ENCODE results near the gene APOL2. TPM values are rescaled to one million over a fixed set of nuclear protein-coding genes. Genes with fewer than 3 reads are reported as not detected.

APOL2 gene
- polyA plus RNA-seq, 1 donor from 2014 or later, result not detected

DNA sequence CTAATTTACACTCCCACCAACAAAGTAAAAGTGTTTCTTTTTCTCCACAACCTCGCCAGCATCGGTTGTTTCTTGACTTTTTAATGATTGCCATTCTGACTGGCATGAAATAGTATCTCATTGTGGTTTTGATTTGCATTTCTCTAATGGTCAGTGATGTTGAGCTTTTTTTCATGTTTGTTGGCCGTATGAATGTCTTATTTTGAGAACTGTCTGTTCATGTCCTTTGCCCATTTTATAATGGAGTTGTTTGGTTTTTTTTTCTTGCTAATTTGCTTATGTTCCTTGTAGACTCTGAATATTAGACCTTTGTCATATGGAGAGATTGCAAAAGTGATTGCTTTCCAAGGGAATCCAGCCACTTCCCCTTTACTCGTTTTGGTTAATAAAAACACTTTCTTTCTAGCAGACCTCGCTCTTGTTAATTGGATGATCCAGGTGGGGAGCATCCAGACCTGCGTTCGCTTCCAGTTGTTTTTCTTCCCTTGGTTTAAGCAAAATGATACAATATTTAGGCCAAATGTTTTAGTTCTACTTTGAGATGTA lies 20.6 kb downstream of the APOL2 start:
- Histone ChIP-seq H3K4me2 (ENCODE audit: low read length) (no peak overlapping the region), H3K4me3 (ENCODE audit: low read length) (no peak overlapping the region), H3K27me3 (ENCODE audit: insufficient read depth, low read depth, low read length) (no peaks in the 10 kb centered on the region), H3K79me2 (replicated peaks; ENCODE audit: insufficient read depth, low read length) (no peaks in the 10 kb centered on the region), H3F3A (ENCODE audit: insufficient read depth, low read length, poor library complexity, severe bottlenecking) (no peaks in the 10 kb centered on the region), H3K9ac (ENCODE audit: low read length) (no peak overlapping the region), H3K36me3 (ENCODE audit: insufficient read depth, low read length) (no peaks in the 10 kb centered on the region), H3K27ac (ENCODE audit: low read length) (no peak overlapping the region), H3K9me3 (ENCODE audit: low read length) (no peaks in the 10 kb centered on the region), H3K9me2 (ENCODE audit: insufficient read depth, low read length) (no peaks in the 10 kb centered on the region), H4K20me1 (ENCODE audit: insufficient read depth) (no peaks in the 10 kb centered on the region), H2AFZ (ENCODE audit: low read depth, low read length) (no peak overlapping the region)
- TF ChIP-seq, protein P1, sequence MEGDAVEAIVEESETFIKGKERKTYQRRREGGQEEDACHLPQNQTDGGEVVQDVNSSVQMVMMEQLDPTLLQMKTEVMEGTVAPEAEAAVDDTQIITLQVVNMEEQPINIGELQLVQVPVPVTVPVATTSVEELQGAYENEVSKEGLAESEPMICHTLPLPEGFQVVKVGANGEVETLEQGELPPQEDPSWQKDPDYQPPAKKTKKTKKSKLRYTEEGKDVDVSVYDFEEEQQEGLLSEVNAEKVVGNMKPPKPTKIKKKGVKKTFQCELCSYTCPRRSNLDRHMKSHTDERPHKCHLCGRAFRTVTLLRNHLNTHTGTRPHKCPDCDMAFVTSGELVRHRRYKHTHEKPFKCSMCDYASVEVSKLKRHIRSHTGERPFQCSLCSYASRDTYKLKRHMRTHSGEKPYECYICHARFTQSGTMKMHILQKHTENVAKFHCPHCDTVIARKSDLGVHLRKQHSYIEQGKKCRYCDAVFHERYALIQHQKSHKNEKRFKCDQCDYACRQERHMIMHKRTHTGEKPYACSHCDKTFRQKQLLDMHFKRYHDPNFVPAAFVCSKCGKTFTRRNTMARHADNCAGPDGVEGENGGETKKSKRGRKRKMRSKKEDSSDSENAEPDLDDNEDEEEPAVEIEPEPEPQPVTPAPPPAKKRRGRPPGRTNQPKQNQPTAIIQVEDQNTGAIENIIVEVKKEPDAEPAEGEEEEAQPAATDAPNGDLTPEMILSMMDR (IDR thresholded peaks at IDR 0.05; ENCODE audit: poor library complexity, severe bottlenecking), result no peak
- no peak for TF ChIP-seq POLR2AphosphoS5 (IDR thresholded peaks at IDR 0.05)
- TF ChIP-seq RAD21 (conservative IDR thresholded peaks at IDR 0.05), result no peak
- TF ChIP-seq EP300 (conservative IDR thresholded peaks at IDR 0.05; ENCODE audit: poor library complexity, severe bottlenecking), result no peak
- TF ChIP-seq, protein P2, sequence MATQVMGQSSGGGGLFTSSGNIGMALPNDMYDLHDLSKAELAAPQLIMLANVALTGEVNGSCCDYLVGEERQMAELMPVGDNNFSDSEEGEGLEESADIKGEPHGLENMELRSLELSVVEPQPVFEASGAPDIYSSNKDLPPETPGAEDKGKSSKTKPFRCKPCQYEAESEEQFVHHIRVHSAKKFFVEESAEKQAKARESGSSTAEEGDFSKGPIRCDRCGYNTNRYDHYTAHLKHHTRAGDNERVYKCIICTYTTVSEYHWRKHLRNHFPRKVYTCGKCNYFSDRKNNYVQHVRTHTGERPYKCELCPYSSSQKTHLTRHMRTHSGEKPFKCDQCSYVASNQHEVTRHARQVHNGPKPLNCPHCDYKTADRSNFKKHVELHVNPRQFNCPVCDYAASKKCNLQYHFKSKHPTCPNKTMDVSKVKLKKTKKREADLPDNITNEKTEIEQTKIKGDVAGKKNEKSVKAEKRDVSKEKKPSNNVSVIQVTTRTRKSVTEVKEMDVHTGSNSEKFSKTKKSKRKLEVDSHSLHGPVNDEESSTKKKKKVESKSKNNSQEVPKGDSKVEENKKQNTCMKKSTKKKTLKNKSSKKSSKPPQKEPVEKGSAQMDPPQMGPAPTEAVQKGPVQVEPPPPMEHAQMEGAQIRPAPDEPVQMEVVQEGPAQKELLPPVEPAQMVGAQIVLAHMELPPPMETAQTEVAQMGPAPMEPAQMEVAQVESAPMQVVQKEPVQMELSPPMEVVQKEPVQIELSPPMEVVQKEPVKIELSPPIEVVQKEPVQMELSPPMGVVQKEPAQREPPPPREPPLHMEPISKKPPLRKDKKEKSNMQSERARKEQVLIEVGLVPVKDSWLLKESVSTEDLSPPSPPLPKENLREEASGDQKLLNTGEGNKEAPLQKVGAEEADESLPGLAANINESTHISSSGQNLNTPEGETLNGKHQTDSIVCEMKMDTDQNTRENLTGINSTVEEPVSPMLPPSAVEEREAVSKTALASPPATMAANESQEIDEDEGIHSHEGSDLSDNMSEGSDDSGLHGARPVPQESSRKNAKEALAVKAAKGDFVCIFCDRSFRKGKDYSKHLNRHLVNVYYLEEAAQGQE (IDR thresholded peaks at IDR 0.05; ENCODE audit: borderline replicate concordance), result no peak
- no peak for TF ChIP-seq TAF1 (IDR thresholded peaks at IDR 0.05; ENCODE audit: low read depth)
- no peak for TF ChIP-seq EZH2 (IDR thresholded peaks at IDR 0.05; ENCODE audit: borderline replicate concordance, insufficient read depth, low read length, poor library complexity, severe bottlenecking)
- no peak for TF ChIP-seq SMC3 (conservative IDR thresholded peaks at IDR 0.05; ENCODE audit: poor library complexity)

DNA sequence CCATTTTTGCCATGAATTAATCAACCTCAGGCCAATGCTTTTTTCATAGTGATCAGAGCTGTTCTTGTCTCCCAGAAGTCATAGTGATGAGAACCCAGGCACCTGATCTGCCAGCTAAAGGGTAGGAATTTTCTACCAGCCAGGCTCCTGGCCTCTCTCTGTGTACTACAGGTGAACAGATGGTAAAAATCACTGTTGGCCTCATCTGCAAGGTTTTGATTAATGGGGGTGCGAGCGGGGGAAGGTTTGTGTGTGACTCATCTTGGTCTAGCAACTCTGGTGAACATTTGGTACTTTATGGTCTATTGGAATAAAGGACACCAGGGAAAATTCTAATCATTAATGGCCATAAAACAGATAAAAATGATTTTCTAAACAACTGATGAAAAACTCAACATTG lies 23.3 kb downstream of the APOL2 start:
- H3K9me3 ChIP-seq (ENCODE audit: low read length), result no peaks in the 10 kb centered on the region
- no peaks in the 10 kb centered on the region for H3K27me3 ChIP-seq (ENCODE audit: insufficient read depth, low read depth, low read length)
- no peak for TF ChIP-seq EP300 (conservative IDR thresholded peaks at IDR 0.05; ENCODE audit: poor library complexity, severe bottlenecking)

DNA sequence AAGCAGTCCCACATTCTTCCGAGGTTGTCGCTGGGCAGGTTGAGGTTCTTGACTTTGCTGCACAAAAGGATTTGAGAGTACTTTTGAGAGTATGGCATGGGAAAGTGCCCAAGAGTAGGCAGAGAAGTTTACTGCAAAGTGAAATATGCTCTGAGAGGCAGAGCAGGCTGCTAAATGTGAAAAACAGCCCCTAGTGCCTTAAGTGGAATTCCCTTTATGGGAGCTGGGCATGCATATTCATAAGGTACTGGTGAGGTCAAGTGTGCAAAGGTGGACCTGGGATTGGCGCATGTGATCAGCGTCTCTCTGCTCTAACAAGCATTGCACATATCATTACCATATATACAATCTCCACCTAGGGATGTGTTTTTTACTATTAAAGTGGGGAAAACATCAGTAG lies 25.7 kb downstream of the APOL2 start:
- no peak overlapping the region for H2AFZ ChIP-seq (ENCODE audit: low read depth, low read length)
- no peaks in the 10 kb centered on the region for H3F3A ChIP-seq (ENCODE audit: insufficient read depth, low read length, poor library complexity, severe bottlenecking)
- no peaks in the 10 kb centered on the region for H3K27me3 ChIP-seq (ENCODE audit: insufficient read depth, low read depth, low read length)
- no peak overlapping the region for H3K4me2 ChIP-seq (ENCODE audit: low read length)
- no peak overlapping the region for H3K4me3 ChIP-seq (ENCODE audit: low read length)
- no peak overlapping the region for H3K27ac ChIP-seq (ENCODE audit: low read length)
- H3K9me3 ChIP-seq (ENCODE audit: low read length), result no peaks in the 10 kb centered on the region
- no peaks in the 10 kb centered on the region for H4K20me1 ChIP-seq (ENCODE audit: insufficient read depth)
- no peak for TF ChIP-seq SMC3 (conservative IDR thresholded peaks at IDR 0.05; ENCODE audit: poor library complexity)
- no peak for TF ChIP-seq RAD21 (conservative IDR thresholded peaks at IDR 0.05)
- TF ChIP-seq EP300 (conservative IDR thresholded peaks at IDR 0.05; ENCODE audit: poor library complexity, severe bottlenecking), result no peak
- TF ChIP-seq, protein P1 (IDR thresholded peaks at IDR 0.05; ENCODE audit: poor library complexity, severe bottlenecking), result no peak
- TF ChIP-seq TAF1 (IDR thresholded peaks at IDR 0.05; ENCODE audit: low read depth), result no peak
- TF ChIP-seq, protein P2 (IDR thresholded peaks at IDR 0.05; ENCODE audit: borderline replicate concordance), result no peak
- no peak for TF ChIP-seq EZH2 (IDR thresholded peaks at IDR 0.05; ENCODE audit: borderline replicate concordance, insufficient read depth, low read length, poor library complexity, severe bottlenecking)
- no peak for TF ChIP-seq MXI1 (conservative IDR thresholded peaks at IDR 0.05; ENCODE audit: poor library complexity, severe bottlenecking)
- no peak for TF ChIP-seq POLR2AphosphoS5 (IDR thresholded peaks at IDR 0.05)
- no peaks in the 10 kb centered on the region for H3K79me2 ChIP-seq (replicated peaks; ENCODE audit: insufficient read depth, low read length)
- no peaks in the 10 kb centered on the region for H3K36me3 ChIP-seq (ENCODE audit: insufficient read depth, low read length)
- H3K9ac ChIP-seq (ENCODE audit: low read length), result no peak overlapping the region
- H3K9me2 ChIP-seq (ENCODE audit: insufficient read depth, low read length), result no peaks in the 10 kb centered on the region

More for the DNA sequence above, 23.3 kb downstream of the APOL2 start:
- Histone ChIP-seq H3K36me3 (ENCODE audit: insufficient read depth, low read length) (no peaks in the 10 kb centered on the region), H3K9ac (ENCODE audit: low read length) (no peak overlapping the region), H3K4me2 (ENCODE audit: low read length) (no peak overlapping the region), H3K79me2 (replicated peaks; ENCODE audit: insufficient read depth, low read length) (no peaks in the 10 kb centered on the region), H3K27ac (ENCODE audit: low read length) (no peak overlapping the region), H3K9me2 (ENCODE audit: insufficient read depth, low read length) (no peaks in the 10 kb centered on the region), H3F3A (ENCODE audit: insufficient read depth, low read length, poor library complexity, severe bottlenecking) (no peaks in the 10 kb centered on the region), H2AFZ (ENCODE audit: low read depth, low read length) (no peak overlapping the region), H3K4me3 (ENCODE audit: low read length) (no peak overlapping the region), H4K20me1 (ENCODE audit: insufficient read depth) (no peaks in the 10 kb centered on the region)
